ENCODE data around the gene LRRC74A.

LRRC74A gene

DNA sequence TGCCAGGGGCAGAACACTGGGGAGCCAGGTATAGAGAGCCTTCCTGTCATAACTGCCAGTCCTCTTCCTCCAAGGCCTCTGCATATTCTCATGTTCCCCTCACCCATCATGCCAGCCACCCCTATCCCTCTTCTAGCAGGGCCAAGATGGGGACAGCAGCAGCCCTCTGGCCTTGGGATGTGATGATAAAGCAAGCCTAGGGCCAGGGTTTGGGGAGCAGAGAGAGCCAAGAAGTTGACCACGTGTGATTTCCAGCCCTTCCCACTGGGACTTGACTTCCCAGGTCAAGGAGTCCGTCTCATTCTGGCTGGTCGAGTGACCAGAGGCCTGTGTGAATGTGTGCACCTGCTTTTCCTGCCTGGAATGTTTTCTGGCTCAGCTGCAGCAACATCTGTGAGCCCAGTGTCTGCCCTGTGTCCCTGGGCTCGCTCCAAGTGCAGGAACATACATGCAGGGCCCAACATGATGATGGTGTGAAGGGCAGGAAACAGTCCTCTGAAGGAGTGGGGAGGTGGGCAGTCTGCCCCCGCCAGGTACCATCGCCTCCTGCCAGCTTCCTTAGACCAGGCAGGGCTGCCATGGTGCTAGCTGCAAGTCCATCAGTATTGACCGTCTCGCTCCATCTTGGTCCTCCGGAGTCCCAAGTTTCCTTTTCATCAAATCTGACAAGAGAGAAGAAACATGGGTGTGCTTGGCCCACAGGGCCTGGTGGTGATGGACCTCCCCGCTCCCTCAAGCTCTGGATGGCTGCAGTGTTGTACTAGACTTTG is 43.9 kb upstream of the LRRC74A start:
- DNase-seq (ENCODE audit: insufficient read length, low spot score) (no peak), FAIRE-seq (peak; percentile 9)
- TF ChIP-seq SPI1 (IDR thresholded peaks at IDR 0.05; ENCODE audit: low read depth, low read length) (no peak), PAX5 (IDR thresholded peaks at IDR 0.05; ENCODE audit: insufficient read depth, low read length, severe bottlenecking) (no peak), TAF1 (IDR thresholded peaks at IDR 0.05; ENCODE audit: low read depth, low read length) (no peak)

DNA sequence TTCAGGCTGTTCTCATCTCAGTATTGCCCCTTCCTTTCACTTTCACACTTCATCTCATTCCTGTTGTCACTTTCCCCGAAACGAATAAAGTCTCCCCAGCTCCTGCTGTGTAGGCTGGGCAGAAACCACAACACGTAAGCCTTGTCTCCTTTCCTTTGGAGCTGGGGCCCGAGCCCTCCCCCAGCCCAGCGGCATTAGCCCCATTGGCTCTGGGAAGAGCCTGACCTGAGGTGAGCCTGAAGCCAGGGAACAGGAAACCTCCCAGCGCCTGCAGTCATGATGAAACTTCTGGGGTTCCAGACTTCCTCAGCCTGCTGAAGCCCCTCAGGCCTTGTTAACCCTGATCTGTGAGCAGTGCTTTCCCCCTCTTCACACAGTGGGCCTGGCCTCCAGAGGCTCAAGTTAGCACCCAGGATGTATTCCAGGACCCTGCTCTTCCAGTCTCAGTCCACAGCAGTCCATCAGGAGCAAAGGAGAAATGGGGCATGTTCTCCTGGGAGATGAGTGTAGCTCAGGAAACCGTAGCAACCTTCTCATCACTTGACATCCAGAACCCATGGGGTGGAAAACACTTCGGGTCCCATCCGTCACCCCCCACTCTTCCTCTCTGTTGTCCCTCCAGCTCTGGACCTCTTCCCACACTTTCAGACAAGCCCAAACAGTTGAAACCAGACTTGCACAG is 43.2 kb upstream of the LRRC74A start:
- FAIRE-seq: peak; percentile 78
- TF ChIP-seq SPI1 (IDR thresholded peaks at IDR 0.05; ENCODE audit: low read depth, low read length) (peak; percentile 39; the same call in 1 of the 2 replicates), POLR2A (IDR thresholded peaks at IDR 0.05; ENCODE audit: low read depth, low read length) (no peak)
- DNase-seq (ENCODE audit: insufficient read length, low spot score): no peak

DNA sequence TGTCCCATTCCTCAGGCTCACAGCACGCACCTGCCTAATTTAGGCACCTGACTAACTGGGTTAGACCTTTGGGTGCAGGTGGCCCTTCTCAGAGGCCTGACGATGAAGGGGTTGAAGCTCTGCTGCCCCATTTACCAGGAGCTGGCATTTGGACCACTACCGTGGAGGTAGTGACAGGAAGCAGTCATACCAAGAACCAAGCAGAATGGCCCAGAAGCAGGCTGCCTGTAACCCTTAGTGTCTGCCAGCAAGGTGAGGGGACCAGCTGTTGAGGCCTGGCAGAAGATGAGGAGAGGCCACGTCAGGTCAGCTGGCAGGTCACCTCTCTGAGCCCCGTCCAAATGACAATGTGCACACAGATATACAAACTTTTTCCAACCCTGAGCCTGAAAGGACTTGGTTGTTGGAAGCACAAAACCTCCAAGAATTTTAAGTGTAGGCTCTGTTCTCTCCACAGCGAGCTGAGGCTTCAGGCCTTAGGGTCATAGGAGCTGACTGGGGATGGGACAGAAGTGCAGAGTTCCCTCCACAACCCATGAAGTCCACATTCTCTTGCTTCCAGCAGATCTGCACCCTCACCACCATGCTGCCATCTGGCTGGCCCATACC is 41.8 kb upstream of the LRRC74A start:
- no peak for DNase-seq (ENCODE audit: insufficient read length, low spot score)
- FAIRE-seq: peak; percentile 20
- TF ChIP-seq PAX5 (IDR thresholded peaks at IDR 0.05; ENCODE audit: insufficient read depth, low read length, severe bottlenecking) (no peak), POU2F2 (IDR thresholded peaks at IDR 0.05; ENCODE audit: low read depth, low read length) (no peak), POLR2A (IDR thresholded peaks at IDR 0.05; ENCODE audit: low read depth, low read length) (no peak), SPI1 (IDR thresholded peaks at IDR 0.05; ENCODE audit: low read depth, low read length) (no peak), POLR2AphosphoS5 (IDR thresholded peaks at IDR 0.05; ENCODE audit: low read depth, low read length) (no peak), TAF1 (IDR thresholded peaks at IDR 0.05; ENCODE audit: low read depth, low read length) (no peak)

DNA sequence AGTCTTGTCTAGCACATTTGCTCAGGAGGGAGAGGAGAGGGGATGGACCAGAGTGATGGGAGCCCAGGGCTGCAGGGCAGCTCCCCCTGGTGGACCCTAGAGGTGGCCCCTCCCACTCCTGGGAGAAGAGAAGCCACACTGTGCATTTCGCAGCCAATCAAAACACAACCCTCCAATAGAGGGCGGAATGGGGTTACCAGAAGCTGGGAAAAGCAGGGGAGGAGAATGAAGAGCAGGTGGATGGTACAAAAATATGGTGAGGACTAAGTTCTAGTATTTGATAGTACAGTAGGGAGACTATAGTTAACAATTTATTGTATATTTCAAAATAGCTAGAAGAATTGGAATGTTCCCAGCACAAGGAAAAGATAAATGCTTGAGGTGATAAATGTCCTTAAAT is 41.3 kb upstream of the LRRC74A start:
- TF ChIP-seq POLR2AphosphoS5 (IDR thresholded peaks at IDR 0.05; ENCODE audit: low read depth, low read length) (no peak), POLR2A (IDR thresholded peaks at IDR 0.05; ENCODE audit: low read depth, low read length) (no peak), SPI1 (IDR thresholded peaks at IDR 0.05; ENCODE audit: low read depth, low read length) (no peak), POU2F2 (IDR thresholded peaks at IDR 0.05; ENCODE audit: low read depth, low read length) (no peak), TAF1 (IDR thresholded peaks at IDR 0.05; ENCODE audit: low read depth, low read length) (no peak), PAX5 (IDR thresholded peaks at IDR 0.05; ENCODE audit: insufficient read depth, low read length, severe bottlenecking) (no peak)
- DNase-seq (ENCODE audit: insufficient read length, low spot score) (peak; percentile 74), FAIRE-seq (peak; percentile 95)

GRCh38 chr14:76786601-76787000 is 39.6 kb upstream of the LRRC74A start:
- DNase-seq (ENCODE audit: insufficient read length, low spot score): no peak
- no peak for FAIRE-seq
- no peak for TF ChIP-seq POLR2A (IDR thresholded peaks at IDR 0.05; ENCODE audit: low read depth, low read length)
- TF ChIP-seq PAX5 (IDR thresholded peaks at IDR 0.05; ENCODE audit: insufficient read depth, low read length, severe bottlenecking): no peak
- no peak for TF ChIP-seq SPI1 (IDR thresholded peaks at IDR 0.05; ENCODE audit: low read depth, low read length)
- no peak for TF ChIP-seq TAF1 (IDR thresholded peaks at IDR 0.05; ENCODE audit: low read depth, low read length)
- no peak for TF ChIP-seq POU2F2 (IDR thresholded peaks at IDR 0.05; ENCODE audit: low read depth, low read length)
- no peak for TF ChIP-seq POLR2AphosphoS5 (IDR thresholded peaks at IDR 0.05; ENCODE audit: low read depth, low read length)

DNA sequence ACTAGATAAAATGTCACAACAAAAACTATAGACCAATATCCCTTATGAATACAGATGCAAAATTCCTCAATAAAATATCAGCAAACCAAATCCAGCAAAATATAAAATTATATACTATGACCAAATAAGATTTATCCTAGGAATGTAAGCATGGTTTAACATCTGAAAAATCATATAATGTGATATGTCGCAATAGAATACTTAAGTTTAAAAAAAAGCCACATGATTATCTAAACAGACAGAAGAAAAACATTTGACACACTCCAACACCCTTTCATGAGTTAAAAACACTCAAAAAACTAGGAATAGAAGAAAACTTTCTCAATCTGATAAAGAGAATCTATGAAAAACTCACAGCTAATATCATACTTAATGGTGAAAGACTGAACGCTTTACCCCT is 33.8 kb upstream of the LRRC74A start:
- no peak for FAIRE-seq
- TF ChIP-seq SPI1 (IDR thresholded peaks at IDR 0.05; ENCODE audit: low read depth, low read length) (no peak), PAX5 (IDR thresholded peaks at IDR 0.05; ENCODE audit: insufficient read depth, low read length, severe bottlenecking) (no peak), POLR2A (IDR thresholded peaks at IDR 0.05; ENCODE audit: low read depth, low read length) (no peak)
- no peak for DNase-seq (ENCODE audit: insufficient read length, low spot score)

DNA sequence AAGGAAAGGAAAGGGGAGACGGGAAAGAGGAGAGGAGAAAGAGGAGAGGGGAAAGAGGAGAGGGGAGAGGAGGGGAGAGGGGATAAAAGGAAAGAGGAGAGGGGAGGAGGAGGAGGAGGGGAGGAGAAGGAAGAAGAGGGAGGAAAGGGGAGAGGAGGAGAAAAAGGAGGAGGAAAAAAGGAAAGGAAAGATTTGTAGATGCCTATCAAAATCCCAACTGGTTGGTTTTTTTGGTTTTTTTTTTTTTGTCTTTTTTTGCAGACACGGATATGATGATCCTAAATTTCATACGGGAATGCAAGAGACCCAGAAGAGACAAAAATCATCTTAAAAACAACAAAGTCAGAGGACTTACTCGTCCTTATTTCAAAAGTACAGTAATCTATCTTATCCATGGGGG is 32.9 kb upstream of the LRRC74A start:
- TF ChIP-seq TAF1 (IDR thresholded peaks at IDR 0.05; ENCODE audit: low read depth, low read length): no peak
- TF ChIP-seq PAX5 (IDR thresholded peaks at IDR 0.05; ENCODE audit: insufficient read depth, low read length, severe bottlenecking): no peak
- TF ChIP-seq POLR2A (IDR thresholded peaks at IDR 0.05; ENCODE audit: low read depth, low read length): no peak
- no peak for DNase-seq (ENCODE audit: insufficient read length, low spot score)
- FAIRE-seq: no peak

DNA sequence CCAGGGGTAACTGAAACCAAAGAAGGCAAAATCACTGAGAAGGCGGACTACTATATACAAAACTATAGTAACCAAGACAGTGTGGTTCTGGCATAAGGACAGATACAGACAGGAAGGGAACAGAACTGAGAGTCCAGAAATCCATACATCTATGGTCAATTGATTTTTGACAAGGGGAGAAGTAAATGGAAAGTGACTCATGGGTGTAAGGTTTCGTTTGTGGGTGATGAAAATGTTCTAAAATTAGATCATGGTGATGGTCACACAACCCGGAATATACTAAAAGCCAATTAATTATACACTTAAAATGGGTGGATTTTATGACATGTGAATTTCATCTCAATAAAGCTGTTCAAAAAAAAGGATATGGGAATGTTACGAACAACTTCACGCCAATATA is 32.3 kb upstream of the LRRC74A start:
- TF ChIP-seq TAF1 (IDR thresholded peaks at IDR 0.05; ENCODE audit: low read depth, low read length) (no peak), POLR2AphosphoS5 (IDR thresholded peaks at IDR 0.05; ENCODE audit: low read depth, low read length) (no peak), POLR2A (IDR thresholded peaks at IDR 0.05; ENCODE audit: low read depth, low read length) (no peak), SPI1 (IDR thresholded peaks at IDR 0.05; ENCODE audit: low read depth, low read length) (no peak), PAX5 (IDR thresholded peaks at IDR 0.05; ENCODE audit: insufficient read depth, low read length, severe bottlenecking) (no peak)

GRCh38 chr14:76806446-76806845 is 19.8 kb upstream of the LRRC74A start:
- no peak for TF ChIP-seq TAF1 (IDR thresholded peaks at IDR 0.05; ENCODE audit: low read depth, low read length)
- TF ChIP-seq SPI1 (IDR thresholded peaks at IDR 0.05; ENCODE audit: low read depth, low read length): no peak
- no peak for TF ChIP-seq POLR2AphosphoS5 (IDR thresholded peaks at IDR 0.05; ENCODE audit: low read depth, low read length)
- TF ChIP-seq POLR2A (IDR thresholded peaks at IDR 0.05; ENCODE audit: low read depth, low read length): no peak
- no peak for TF ChIP-seq PAX5 (IDR thresholded peaks at IDR 0.05; ENCODE audit: insufficient read depth, low read length, severe bottlenecking)
- TF ChIP-seq POU2F2 (IDR thresholded peaks at IDR 0.05; ENCODE audit: low read depth, low read length): no peak
- no peak for FAIRE-seq
- DNase-seq (ENCODE audit: insufficient read length, low spot score): no peak

More for the DNA sequence above, 32.3 kb upstream of the LRRC74A start:
- FAIRE-seq (no peak), DNase-seq (ENCODE audit: insufficient read length, low spot score) (no peak)

DNA sequence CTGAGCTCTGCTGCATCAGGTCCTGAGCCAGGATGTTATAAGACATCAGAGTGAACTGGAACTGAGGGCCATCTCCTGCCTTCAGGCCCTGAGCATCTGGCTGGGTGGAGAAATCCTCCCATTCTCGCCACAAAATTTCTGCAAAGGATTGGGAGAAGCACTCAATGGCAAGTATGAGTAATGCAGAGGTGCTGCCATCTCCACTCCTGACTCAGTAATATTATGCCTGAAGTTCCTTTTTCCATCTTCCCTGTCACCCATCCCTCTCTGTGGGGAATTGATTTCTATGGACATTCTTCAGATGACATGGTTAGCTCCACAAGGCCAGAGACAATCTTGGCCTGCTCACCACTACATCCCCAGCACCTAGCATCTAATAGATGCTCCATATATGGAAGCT is 18.2 kb upstream of the LRRC74A start:
- DNase-seq (ENCODE audit: insufficient read length, low spot score): no peak
- TF ChIP-seq PAX5 (IDR thresholded peaks at IDR 0.05; ENCODE audit: insufficient read depth, low read length, severe bottlenecking): no peak
- TF ChIP-seq POLR2AphosphoS5 (IDR thresholded peaks at IDR 0.05; ENCODE audit: low read depth, low read length): no peak
- no peak for TF ChIP-seq POLR2A (IDR thresholded peaks at IDR 0.05; ENCODE audit: low read depth, low read length)
- TF ChIP-seq SPI1 (IDR thresholded peaks at IDR 0.05; ENCODE audit: low read depth, low read length): no peak
- no peak for TF ChIP-seq TAF1 (IDR thresholded peaks at IDR 0.05; ENCODE audit: low read depth, low read length)
- TF ChIP-seq POU2F2 (IDR thresholded peaks at IDR 0.05; ENCODE audit: low read depth, low read length): no peak
- no peak for FAIRE-seq
